ENCODE measurements around the gene OTUB1.
"Not testable (repeated sequence)": the region's sequence is repeated elsewhere in the genome, so short reads cannot be mapped to it uniquely, and the experiment has no call there.

The OTUB1 gene

DNA sequence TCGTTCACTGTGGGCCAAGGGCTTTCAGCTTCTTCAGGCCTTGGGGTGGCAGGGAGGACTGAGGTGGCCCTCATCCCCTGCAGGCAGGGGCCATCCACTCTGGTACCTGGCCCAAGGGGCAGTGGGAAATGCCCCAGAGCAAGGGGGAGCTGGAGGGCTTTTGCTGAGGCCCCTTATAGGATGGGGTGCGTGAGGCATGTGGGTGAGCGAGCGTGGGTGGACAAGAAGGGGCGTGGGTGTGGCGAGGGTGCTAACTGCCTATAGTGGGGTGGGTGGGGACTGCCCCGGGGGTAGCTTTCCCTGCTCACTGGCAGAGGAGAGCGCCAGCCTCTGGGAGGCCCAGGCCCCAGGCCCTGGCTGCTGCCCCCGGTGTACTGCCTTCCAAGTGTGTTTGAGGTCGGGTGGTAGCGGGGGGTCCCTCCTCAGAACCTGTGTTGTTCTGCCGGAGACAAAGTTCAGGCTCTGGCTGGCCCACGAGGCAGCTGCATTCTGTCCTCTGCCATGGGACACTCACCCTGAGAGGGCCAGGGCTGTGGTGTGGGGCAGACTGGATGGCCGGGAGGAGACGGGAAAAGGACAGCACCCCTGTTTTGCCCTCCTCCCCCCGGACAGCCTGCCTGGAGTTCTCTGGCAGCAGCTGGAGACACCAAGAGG is 52.9 kb downstream of the OTUB1 start:
- in situ Hi-C loops (cut with HindIII; ENCODE audit: low sequenced_read_pairs) = no loop called here

GRCh38 chr11:64040684-64041322 is 54.6 kb downstream of the OTUB1 start:
- in situ Hi-C loops (cut with HindIII; ENCODE audit: low sequenced_read_pairs) = no loop called here

- in situ Hi-C loops (cut with HindIII; ENCODE audit: low sequenced_read_pairs) = no loop called here
Observed at GRCh38 chr11:64041846-64042245, 55.6 kb downstream of the OTUB1 start.

DNA sequence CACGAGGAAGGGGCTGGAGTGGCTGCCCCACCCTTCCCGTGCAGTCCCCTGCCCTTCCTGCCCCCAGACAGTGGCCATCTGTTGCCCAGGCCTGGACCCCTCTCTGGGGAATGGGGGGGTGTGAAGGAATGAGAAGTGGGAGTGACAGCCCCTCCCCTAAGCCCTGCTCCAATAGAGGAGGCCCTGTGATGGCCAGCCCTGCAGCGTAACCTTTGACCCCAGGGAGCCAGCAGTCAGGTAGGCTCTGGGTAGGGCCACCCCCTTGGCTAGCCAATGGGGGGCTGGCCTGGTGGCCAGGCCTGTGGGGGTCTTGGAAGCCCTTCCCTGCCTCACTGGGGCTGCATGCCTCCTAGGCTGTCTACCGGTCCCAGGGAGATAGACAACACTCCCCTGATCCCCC is 56.1 kb downstream of the OTUB1 start:
- in situ Hi-C loops (cut with HindIII; ENCODE audit: low sequenced_read_pairs) = no loop called here

DNA sequence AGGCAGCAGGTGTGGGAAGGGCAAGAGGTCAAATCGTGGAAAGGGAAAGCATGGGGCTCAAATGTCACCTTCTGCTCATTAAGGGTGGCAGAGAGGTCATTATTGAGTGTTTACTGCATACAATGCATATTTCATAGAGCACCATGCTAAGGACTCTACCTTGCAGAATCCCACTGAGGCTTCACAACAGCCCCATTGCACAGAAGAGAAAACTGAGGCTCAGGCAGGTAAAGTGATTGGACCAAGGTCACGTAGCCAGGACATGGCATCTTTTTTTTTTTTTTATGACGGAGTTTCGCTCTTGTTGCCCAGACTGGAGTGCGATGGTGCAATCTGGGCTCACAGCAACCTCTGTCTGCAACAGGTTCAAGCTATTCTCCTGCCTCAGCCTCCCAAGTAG is 57.3 kb downstream of the OTUB1 start:
- in situ Hi-C loops (cut with HindIII; ENCODE audit: low sequenced_read_pairs) = no loop called here

- in situ Hi-C loops (cut with HindIII; ENCODE audit: low sequenced_read_pairs) = no loop called here
Observed at GRCh38 chr11:64044730-64045393, 58.6 kb downstream of the OTUB1 start.

DNA sequence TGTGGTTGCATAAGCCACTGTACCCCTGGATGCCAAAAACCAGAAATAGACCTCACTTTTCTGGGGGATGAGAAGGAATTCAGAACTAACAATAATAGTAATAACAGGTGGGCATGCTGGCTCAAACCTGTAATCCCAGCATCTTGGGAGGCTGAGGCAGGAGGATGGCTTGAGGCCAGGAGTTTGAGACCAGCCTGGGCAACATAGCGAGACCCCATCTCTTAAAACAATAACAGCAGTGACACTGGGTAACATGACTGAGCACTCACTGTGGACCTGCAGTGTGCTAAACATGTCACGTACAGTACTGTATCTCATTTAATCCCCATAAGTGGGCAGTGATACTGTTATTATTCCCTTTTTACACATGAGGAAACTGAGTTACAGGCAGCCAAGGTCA is 59.5 kb downstream of the OTUB1 start:
- in situ Hi-C loops (cut with HindIII; ENCODE audit: low sequenced_read_pairs) = no loop called here

DNA sequence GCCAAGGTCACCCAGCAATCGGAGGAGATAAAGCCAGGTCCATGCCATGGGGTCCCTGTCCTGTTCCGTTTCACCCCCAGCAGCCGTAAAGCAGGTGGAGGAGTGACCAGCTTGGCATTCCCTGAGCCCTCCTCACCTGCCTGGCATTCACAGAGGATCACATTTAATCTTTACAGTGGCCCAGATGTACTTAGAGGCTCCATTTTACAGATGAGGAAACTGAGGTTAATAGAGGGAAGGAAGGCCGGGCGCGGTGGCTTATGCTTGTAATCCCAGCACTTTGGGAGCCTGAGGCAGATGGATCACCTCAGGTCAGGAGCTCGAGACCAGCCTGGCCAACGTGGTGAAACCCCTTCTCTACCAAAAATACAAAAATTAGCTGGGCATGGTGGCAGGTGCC is 61.1 kb downstream of the OTUB1 start:
- in situ Hi-C loops (cut with HindIII; ENCODE audit: low sequenced_read_pairs) = not testable (repeated sequence)

All from DLD1 (cell line).